Parathyroid adenoma (tissue), 2 donors: Measurements from ENCODE around the gene EEF1G.
A peak's percentile ranks its signal among the peaks of the same experiment; 100 is the strongest.

ENCODE experiments used
- H2AFZ ChIP-seq: fragments of 300-600 bp; sonication (generic); one replicate; pipeline ENCODE4 v1.7.0; 2017; ENCODE audit warnings: antibody characterized with exemption, mild to moderate bottlenecking
- H3K27ac ChIP-seq: fragments of 300-600 bp; sonication (generic); one replicate; pipeline ENCODE4 v1.7.0; 2017
- H3K27me3 ChIP-seq: fragments of 300-600 bp; sonication (generic); one replicate; pipeline ENCODE4 v1.7.0; 2017; ENCODE audit warnings: low read length; ENCODE audit not compliant: control insufficient read depth, insufficient read depth
- H3K36me3 ChIP-seq: fragments of 300-600 bp; sonication (generic); one replicate; pipeline ENCODE4 v1.7.0; 2017; ENCODE audit warnings: low read length; ENCODE audit not compliant: control insufficient read depth, insufficient read depth
- H3K4me1 ChIP-seq: fragments of 300-600 bp; sonication (generic); one replicate; pipeline ENCODE4 v1.7.0; 2017; ENCODE audit warnings: control low read depth
- H3K4me2 ChIP-seq: fragments of 300-600 bp; sonication (generic); one replicate; pipeline ENCODE4 v1.7.0; 2017; ENCODE audit warnings: low read length
- H3K4me3 ChIP-seq: fragments of 300-600 bp; sonication (generic); one replicate; pipeline ENCODE4 v1.7.0; 2017; ENCODE audit warnings: low read depth, low read length
- H3K79me2 ChIP-seq: fragments of 300-600 bp; sonication (generic); one replicate; pipeline ENCODE4 v1.7.0; 2017; ENCODE audit warnings: control low read depth
- H3K9ac ChIP-seq: fragments of 300-600 bp; sonication (generic); one replicate; pipeline ENCODE4 v1.7.0; 2017; ENCODE audit warnings: mild to moderate bottlenecking
- H3K9me3 ChIP-seq: fragments of 300-600 bp; sonication (generic); one replicate; pipeline ENCODE4 v1.7.0; 2017; ENCODE audit warnings: low read length; ENCODE audit not compliant: control insufficient read depth
- TF ChIP-seq, protein P1 (sequence below): fragments of 300-600 bp; sonication (generic); IDR thresholded peaks from one replicate; pipeline ENCODE4 v1.7.0; 2017; ENCODE audit warnings: antibody characterized with exemption, mild to moderate bottlenecking
- donor health status: primary hyperparathyroidism.

The EEF1G gene

DNA sequence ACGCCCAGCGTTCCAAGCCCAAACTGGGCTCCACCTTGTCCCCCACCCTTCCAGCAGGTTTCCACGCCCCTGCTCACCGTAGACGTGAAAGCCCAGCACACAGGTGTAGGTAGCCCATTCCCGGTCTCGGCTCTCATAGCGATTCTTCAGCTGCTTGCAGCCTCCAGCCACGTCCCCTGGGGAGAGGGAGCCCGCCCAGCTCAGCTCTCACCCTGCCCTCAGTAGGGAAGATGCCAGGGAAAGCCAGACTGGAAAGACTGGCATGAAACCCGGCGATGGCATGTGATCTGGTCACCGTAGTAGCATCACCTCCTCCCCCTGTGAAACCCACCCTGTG lies 29.3 kb upstream of the EEF1G start:
- Histone ChIP-seq H3K4me2 (no peak overlapping the region), H3K4me1 (no peaks in the 10 kb centered on the region), H3K9me3 (no peaks in the 10 kb centered on the region), H3K27me3 (no peaks in the 10 kb centered on the region), H2AFZ (no peak overlapping the region), H3K79me2 (no peaks in the 10 kb centered on the region), H3K27ac (no peak overlapping the region), H3K9ac (no peak overlapping the region), H3K4me3 (no peak overlapping the region), H3K36me3 (no peaks in the 10 kb centered on the region)
- TF ChIP-seq, protein P1, sequence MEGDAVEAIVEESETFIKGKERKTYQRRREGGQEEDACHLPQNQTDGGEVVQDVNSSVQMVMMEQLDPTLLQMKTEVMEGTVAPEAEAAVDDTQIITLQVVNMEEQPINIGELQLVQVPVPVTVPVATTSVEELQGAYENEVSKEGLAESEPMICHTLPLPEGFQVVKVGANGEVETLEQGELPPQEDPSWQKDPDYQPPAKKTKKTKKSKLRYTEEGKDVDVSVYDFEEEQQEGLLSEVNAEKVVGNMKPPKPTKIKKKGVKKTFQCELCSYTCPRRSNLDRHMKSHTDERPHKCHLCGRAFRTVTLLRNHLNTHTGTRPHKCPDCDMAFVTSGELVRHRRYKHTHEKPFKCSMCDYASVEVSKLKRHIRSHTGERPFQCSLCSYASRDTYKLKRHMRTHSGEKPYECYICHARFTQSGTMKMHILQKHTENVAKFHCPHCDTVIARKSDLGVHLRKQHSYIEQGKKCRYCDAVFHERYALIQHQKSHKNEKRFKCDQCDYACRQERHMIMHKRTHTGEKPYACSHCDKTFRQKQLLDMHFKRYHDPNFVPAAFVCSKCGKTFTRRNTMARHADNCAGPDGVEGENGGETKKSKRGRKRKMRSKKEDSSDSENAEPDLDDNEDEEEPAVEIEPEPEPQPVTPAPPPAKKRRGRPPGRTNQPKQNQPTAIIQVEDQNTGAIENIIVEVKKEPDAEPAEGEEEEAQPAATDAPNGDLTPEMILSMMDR, result no peak

GRCh38 chr11:62602141-62603071 lies 28.7 kb upstream of the EEF1G start:
- TF ChIP-seq, protein P1, result no peak
- no peaks in the 10 kb centered on the region for H3K4me1 ChIP-seq
- H3K9ac ChIP-seq, result no peak overlapping the region
- no peaks in the 10 kb centered on the region for H3K36me3 ChIP-seq
- H3K27me3 ChIP-seq, result no peaks in the 10 kb centered on the region
- no peaks in the 10 kb centered on the region for H3K79me2 ChIP-seq
- peak overlapping the region; percentile 88 for H3K4me3 ChIP-seq
- H3K4me2 ChIP-seq, result peak overlapping the region; percentile 85
- H2AFZ ChIP-seq, result peak overlapping the region; percentile 83
- no peaks in the 10 kb centered on the region for H3K9me3 ChIP-seq
- no peak overlapping the region for H3K27ac ChIP-seq

GRCh38 chr11:62601372-62602140 lies 27.9 kb upstream of the EEF1G start, which contains the start of gene MTA2:
Gene MTA2 (minus strand): TSS chr11:62601865. CDS start chr11:62601450, 415 bp downstream.
- peak within 1 kb of the TSS; percentile 83 for H2AFZ ChIP-seq
- no peaks in the 10 kb centered on the region for H3K9me3 ChIP-seq
- peak within 1 kb of the TSS; percentile 85 for H3K4me2 ChIP-seq
- peak within 1 kb of the TSS; percentile 89 for H3K27ac ChIP-seq
- TF ChIP-seq, protein P1, result no peak
- H3K27me3 ChIP-seq, result no peaks in the 10 kb centered on the region
- H3K4me1 ChIP-seq, result no peaks in the 10 kb centered on the region
- H3K36me3 ChIP-seq, result no peaks in the 10 kb centered on the region
- H3K79me2 ChIP-seq, result no peaks in the 10 kb centered on the region
- H3K4me3 ChIP-seq, result peak within 1 kb of the TSS; percentile 88
- H3K9ac ChIP-seq, result peak within 1 kb of the TSS; percentile 31

DNA sequence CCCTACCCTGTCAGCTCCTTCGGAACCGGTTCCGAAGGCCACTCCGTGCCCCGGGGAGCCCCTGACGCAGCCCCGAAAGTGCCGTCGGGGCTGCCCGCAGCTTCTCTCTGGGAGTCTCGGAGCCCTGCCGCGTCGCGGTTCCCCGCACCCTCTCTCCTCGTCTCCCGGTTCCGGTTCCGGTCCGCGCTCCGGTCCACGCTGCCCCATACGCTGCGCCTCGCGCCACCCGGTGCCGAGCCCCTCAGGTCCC lies 27.4 kb upstream of the EEF1G start:
- TF ChIP-seq, protein P1, result no peak
- Histone ChIP-seq H3K27me3 (no peaks in the 10 kb centered on the region), H3K9ac (peak overlapping the region; percentile 31), H3K27ac (peak overlapping the region; percentile 89), H3K4me3 (peak overlapping the region; percentile 88), H3K9me3 (no peaks in the 10 kb centered on the region), H2AFZ (peak overlapping the region; percentile 83), H3K36me3 (no peaks in the 10 kb centered on the region), H3K4me2 (peak overlapping the region; percentile 74), H3K4me1 (no peaks in the 10 kb centered on the region), H3K79me2 (no peaks in the 10 kb centered on the region)
